PC-9 (cell line): ENCODE data around the gene TFAP2A. TPM values are rescaled to one million over a fixed set of nuclear protein-coding genes. Genes with fewer than 3 reads are reported as not detected.

Experiments used
- BruUV-seq: library from RNA; stranded (reverse); fragments of 400-500 nt; replicated peaks from 2 replicates; lab custom pipeline; 2021; lab: Mats Ljungman, UMichigan
- CTCF ChIA-PET: fragments of 300-600 bp; sonication (Branson Sonifier 250); formaldehyde crosslinking; loops from one replicate; lab custom pipeline; 2022; ENCODE audit warnings: antibody characterized with exemption; lab: Charles Lee
- POLR2A ChIA-PET: fragments of 300-600 bp; sonication (Branson Sonifier 250); formaldehyde crosslinking; loops from one replicate; lab custom pipeline; 2022; ENCODE audit warnings: antibody characterized with exemption; ENCODE audit not compliant: unreplicated experiment; lab: Charles Lee
- DNase-seq, 2 experiments: peaks; one replicate each; pipeline versions ENCODE4 v3.0.0 to v3.0.0-alpha.2; 2015 to 2022; ENCODE audit warnings: mixed read lengths in 1 of 2
- H2AFZ ChIP-seq: fragments of 200-600 bp; sonication (generic); 2 replicates; pipeline ENCODE4 v1.8.1; 2017; ENCODE audit warnings: antibody characterized with exemption
- H3F3A ChIP-seq: fragments of 200-600 bp; sonication (generic); 2 replicates; pipeline ENCODE4 v1.8.1; 2017; ENCODE audit warnings: antibody characterized with exemption, mild to moderate bottlenecking, low read depth; ENCODE audit not compliant: insufficient read depth
- H3K27ac ChIP-seq: fragments of 200-600 bp; sonication (generic); 2 replicates; pipeline ENCODE4 v1.6.1; 2016; ENCODE audit warnings: mixed run types
- H3K27me3 ChIP-seq: fragments of 200-600 bp; sonication (generic); 2 replicates; pipeline ENCODE4 v1.6.1; 2016; ENCODE audit warnings: low read depth, mixed run types; ENCODE audit not compliant: insufficient read depth
- H3K36me3 ChIP-seq: fragments of 200-600 bp; sonication (generic); 2 replicates; pipeline ENCODE4 v1.6.1; 2016; ENCODE audit warnings: low read depth, mixed run types
- H3K4me1 ChIP-seq: fragments of 200-600 bp; sonication (generic); replicated peaks from 2 replicates; pipeline ENCODE4 v1.6.1; 2016; ENCODE audit warnings: mixed run types; ENCODE audit not compliant: insufficient read depth
- H3K4me2 ChIP-seq: fragments of 200-600 bp; sonication (generic); 2 replicates; pipeline ENCODE4 v1.6.1; 2017; ENCODE audit warnings: mixed run types
- H3K4me3 ChIP-seq: fragments of 200-600 bp; sonication (generic); 2 replicates; pipeline ENCODE4 v1.6.1; 2016; ENCODE audit warnings: mixed run types
- H3K79me2 ChIP-seq: fragments of 200-600 bp; sonication (generic); 2 replicates; pipeline ENCODE4 v1.6.1; 2017; ENCODE audit warnings: low read depth, mixed run types
- H3K9me2 ChIP-seq: fragments of 200-600 bp; sonication (generic); 2 replicates; pipeline ENCODE4 v1.8.1; 2017; ENCODE audit warnings: mild to moderate bottlenecking; ENCODE audit not compliant: insufficient read depth
- H3K9me3 ChIP-seq: fragments of 200-600 bp; sonication (generic); 2 replicates; pipeline ENCODE4 v1.8.1; 2016; ENCODE audit warnings: low read depth; ENCODE audit not compliant: insufficient read depth
- H4K20me1 ChIP-seq: fragments of 200-600 bp; sonication (generic); 2 replicates; pipeline ENCODE4 v1.8.1; 2017; ENCODE audit not compliant: insufficient read depth
- EZH2 ChIP-seq: fragments of 200-600 bp; sonication (generic); IDR thresholded peaks from 2 replicates; pipeline ENCODE4 v1.8.0; 2017; ENCODE audit warnings: antibody characterized with exemption, low read depth
- intact Hi-C: fragments of 100-400 bp; cut with micrococcal nuclease; formaldehyde crosslinking; loops from one replicate; pipeline ENCODE4 v1.10.0; 2022; ENCODE audit not compliant: unreplicated experiment
- total RNA-seq: library from RNA; stranded (reverse); gene quantifications from 2 replicates; pipeline ENCODE4 v1.2.3, GENCODE V29; 2021
- TF ChIP-seq, protein P1 (sequence below): fragments of 200-600 bp; sonication (generic); conservative IDR thresholded peaks from 2 replicates; pipeline ENCODE4 v1.6.1; 2017; ENCODE audit warnings: mixed run types, antibody characterized with exemption, mild to moderate bottlenecking, moderate library complexity

The TFAP2A gene
- total RNA-seq, 1 experiment from 2014 or later, result 43.8 TPM

GRCh38 chr6:10363911-10364310 lies 51.0 kb downstream of the TFAP2A start:
- Histone ChIP-seq H4K20me1 (no peaks in the 10 kb centered on the region), H3K27me3 (no peaks in the 10 kb centered on the region), H3K79me2 (no peaks in the 10 kb centered on the region), H3K36me3 (no peaks in the 10 kb centered on the region), H3F3A (no peaks in the 10 kb centered on the region), H3K4me2 (no peak overlapping the region), H3K27ac (no peak overlapping the region), H2AFZ (no peak overlapping the region), H3K9me3 (no peaks in the 10 kb centered on the region), H3K9me2 (no peaks in the 10 kb centered on the region), H3K4me3 (no peak overlapping the region), H3K4me1 (no peaks in the 10 kb centered on the region)
- TF ChIP-seq, protein P1, sequence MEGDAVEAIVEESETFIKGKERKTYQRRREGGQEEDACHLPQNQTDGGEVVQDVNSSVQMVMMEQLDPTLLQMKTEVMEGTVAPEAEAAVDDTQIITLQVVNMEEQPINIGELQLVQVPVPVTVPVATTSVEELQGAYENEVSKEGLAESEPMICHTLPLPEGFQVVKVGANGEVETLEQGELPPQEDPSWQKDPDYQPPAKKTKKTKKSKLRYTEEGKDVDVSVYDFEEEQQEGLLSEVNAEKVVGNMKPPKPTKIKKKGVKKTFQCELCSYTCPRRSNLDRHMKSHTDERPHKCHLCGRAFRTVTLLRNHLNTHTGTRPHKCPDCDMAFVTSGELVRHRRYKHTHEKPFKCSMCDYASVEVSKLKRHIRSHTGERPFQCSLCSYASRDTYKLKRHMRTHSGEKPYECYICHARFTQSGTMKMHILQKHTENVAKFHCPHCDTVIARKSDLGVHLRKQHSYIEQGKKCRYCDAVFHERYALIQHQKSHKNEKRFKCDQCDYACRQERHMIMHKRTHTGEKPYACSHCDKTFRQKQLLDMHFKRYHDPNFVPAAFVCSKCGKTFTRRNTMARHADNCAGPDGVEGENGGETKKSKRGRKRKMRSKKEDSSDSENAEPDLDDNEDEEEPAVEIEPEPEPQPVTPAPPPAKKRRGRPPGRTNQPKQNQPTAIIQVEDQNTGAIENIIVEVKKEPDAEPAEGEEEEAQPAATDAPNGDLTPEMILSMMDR, result no peak
- no peak for TF ChIP-seq EZH2
- ChIA-PET POLR2A (no interaction called here), CTCF (no interaction called here)
- DNase-seq, result no peak
- BruUV-seq, result no TSS peak
- intact Hi-C loops, result no loop called here

DNA sequence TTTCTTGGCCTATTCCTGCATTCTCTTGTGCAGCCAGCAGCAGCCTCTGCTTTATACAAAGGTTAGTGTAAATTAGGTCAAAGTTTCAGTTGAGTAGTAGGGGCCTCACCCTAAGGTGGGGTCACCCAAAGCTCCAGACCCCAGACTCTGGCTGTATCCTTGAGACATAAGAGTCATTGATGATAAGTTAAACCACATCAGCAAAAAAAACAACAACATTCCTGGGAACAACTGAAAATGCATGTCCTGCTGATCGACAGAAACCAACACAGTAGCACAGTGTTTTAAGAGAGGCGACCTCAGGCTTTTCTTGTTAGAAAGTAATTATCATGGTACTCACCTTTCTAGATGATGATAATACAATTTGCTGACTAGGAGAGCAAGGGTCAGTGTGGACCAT lies 52.6 kb downstream of the TFAP2A start:
- intact Hi-C loops, result no loop called here
- no peaks in the 10 kb centered on the region for H3F3A ChIP-seq
- no peak overlapping the region for H3K27ac ChIP-seq
- H3K9me2 ChIP-seq, result no peaks in the 10 kb centered on the region
- H3K79me2 ChIP-seq, result no peaks in the 10 kb centered on the region
- no peaks in the 10 kb centered on the region for H3K36me3 ChIP-seq
- H4K20me1 ChIP-seq, result no peaks in the 10 kb centered on the region
- no peaks in the 10 kb centered on the region for H3K4me1 ChIP-seq
- no TSS peak for BruUV-seq
- no peak for DNase-seq
- no peak overlapping the region for H3K4me2 ChIP-seq
- TF ChIP-seq EZH2, result no peak
- TF ChIP-seq, protein P1, result no peak
- H3K27me3 ChIP-seq, result no peaks in the 10 kb centered on the region
- H2AFZ ChIP-seq, result no peak overlapping the region
- no peaks in the 10 kb centered on the region for H3K9me3 ChIP-seq
- ChIA-PET POLR2A (no interaction called here), CTCF (no interaction called here)
- no peak overlapping the region for H3K4me3 ChIP-seq

DNA sequence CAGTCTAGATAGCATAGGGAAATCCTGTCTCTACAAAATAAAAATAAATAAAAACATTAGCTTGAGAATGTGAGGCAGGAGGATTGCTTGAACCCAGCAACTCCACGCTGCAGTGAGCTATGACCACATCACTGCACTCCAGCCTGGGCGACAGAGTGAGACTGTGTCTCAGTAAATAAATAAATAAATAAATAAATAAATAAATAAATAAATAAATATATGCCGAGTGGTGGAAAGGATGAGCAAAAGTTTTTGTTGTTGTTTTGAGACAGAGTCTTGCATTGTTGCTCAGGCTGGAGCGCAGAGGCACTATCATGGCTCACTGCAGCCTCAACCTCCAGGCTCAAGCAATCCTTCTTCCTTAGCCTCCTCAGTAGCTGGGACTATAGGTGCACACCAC lies 53.4 kb downstream of the TFAP2A start:
- H3K4me3 ChIP-seq, result no peak overlapping the region
- H3K36me3 ChIP-seq, result no peaks in the 10 kb centered on the region
- no peaks in the 10 kb centered on the region for H4K20me1 ChIP-seq
- CTCF ChIA-PET, result no interaction called here
- H3K4me2 ChIP-seq, result no peak overlapping the region
- no peaks in the 10 kb centered on the region for H3K9me2 ChIP-seq
- no peaks in the 10 kb centered on the region for H3K27me3 ChIP-seq
- intact Hi-C loops, result no loop called here
- DNase-seq, result no peak
- TF ChIP-seq, protein P1, result no peak
- no peak for TF ChIP-seq EZH2
- no peaks in the 10 kb centered on the region for H3K9me3 ChIP-seq
- H3K79me2 ChIP-seq, result no peaks in the 10 kb centered on the region
- H3K4me1 ChIP-seq, result no peaks in the 10 kb centered on the region
- BruUV-seq, result no TSS peak
- no peaks in the 10 kb centered on the region for H3F3A ChIP-seq
- POLR2A ChIA-PET, result no interaction called here
- no peak overlapping the region for H2AFZ ChIP-seq
- no peak overlapping the region for H3K27ac ChIP-seq
